Ascending aorta (tissue), 2 donors: ENCODE data around the gene DVL3. TPM values are rescaled to one million over a fixed set of nuclear protein-coding genes. Genes with fewer than 3 reads are reported as not detected.

Experiments used
- DNase-seq, 2 donors: peaks; one replicate each; pipeline ENCODE4 v3.0.0-alpha.2; 2019; ENCODE audit warnings: low spot score in 2 of 2
- H3K27ac ChIP-seq, 2 donors: fragments of 200-600 bp; sonication (generic); one replicate each; pipeline ENCODE4 v1.5.1; 2016 to 2017; ENCODE audit warnings: mild to moderate bottlenecking in 1 of 2
- H3K27me3 ChIP-seq: fragments of 200-600 bp; sonication (generic); one replicate; pipeline ENCODE4 v1.5.1; 2017
- H3K36me3 ChIP-seq, 2 donors: fragments of 200-600 bp; sonication (generic); one replicate each; pipeline ENCODE4 v1.5.1; 2016
- H3K4me1 ChIP-seq, 2 donors: fragments of 200-600 bp; sonication (generic); one replicate each; pipeline ENCODE4 v1.5.1; 2016 to 2017; ENCODE audit warnings: mild to moderate bottlenecking in 1 of 2
- H3K4me3 ChIP-seq, 2 donors: fragments of 200-600 bp; sonication (generic); one replicate each; pipeline ENCODE4 v1.5.1; 2016 to 2017; ENCODE audit warnings: mild to moderate bottlenecking in 1 of 2
- H3K9me3 ChIP-seq, 2 donors: fragments of 200-600 bp; sonication (generic); one replicate each; pipeline ENCODE4 v1.5.1; 2016
- CTCF ChIP-seq, 3 experiments: fragments of 200-600 bp in 2 of 3; fragments of 450-650 bp in 1 of 3; sonication (generic) in 2 of 3; IDR thresholded peaks; one replicate each; pipeline ENCODE4 v1.5.1; 2016 to 2019; ENCODE audit warnings: antibody characterized with exemption in 3 of 3, mild to moderate bottlenecking in 1 of 3, moderate library complexity in 1 of 3
- intact Hi-C: fragments of 100-400 bp; cut with DNase I; formaldehyde crosslinking; loops from one replicate; pipeline ENCODE4 v1.15.1; 2023
- total RNA-seq: library from RNA; depleted of rRNA; stranded (reverse); fragments of >200 nt; gene quantifications from one replicate; pipeline ENCODE4 v1.1.0, GENCODE V29; 2016

Gene DVL3
- total RNA-seq, 1 donor from 2014 or later, result 36.6 TPM

- no peak for DNase-seq
- no peaks in the 10 kb centered on the region for H3K4me1 ChIP-seq
Observed at GRCh38 chr3:184209146-184209923, 54.2 kb downstream of the DVL3 start.

GRCh38 chr3:184211297-184211696 lies 56.1 kb downstream of the DVL3 start:
- intact Hi-C loops, result no loop called here

More at GRCh38 chr3:184209146-184209923, 54.2 kb downstream of the DVL3 start:
- intact Hi-C loops, result no loop called here
- Histone ChIP-seq H3K36me3 (no peaks in the 10 kb centered on the region), H3K27me3 (no peaks in the 10 kb centered on the region), H3K9me3 (no peaks in the 10 kb centered on the region), H3K4me3 (no peak overlapping the region), H3K27ac (no peak overlapping the region)
- TF ChIP-seq CTCF (IDR thresholded peaks at IDR 0.05), result no peak

DNA sequence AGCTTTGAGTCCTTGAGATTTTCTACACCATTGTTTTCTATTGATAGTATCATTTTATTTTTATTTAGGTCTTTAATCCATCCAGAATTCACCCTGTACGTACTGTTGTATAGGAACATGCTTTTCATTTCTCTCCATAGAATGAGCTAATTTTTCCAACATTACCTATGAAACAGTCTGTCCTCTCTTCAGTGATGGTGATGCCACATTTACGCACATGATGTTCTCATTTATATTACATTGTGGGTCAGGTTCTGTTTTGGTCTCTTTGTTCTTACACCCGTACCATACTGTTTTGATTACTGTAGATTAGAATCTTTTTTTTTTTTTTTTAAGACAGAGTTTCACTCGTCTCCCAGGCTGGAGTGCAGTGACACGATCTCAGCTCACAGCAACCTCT lies 56.5 kb downstream of the DVL3 start:
- DNase-seq, result no peak
- intact Hi-C loops, result no loop called here
- no peaks in the 10 kb centered on the region for H3K9me3 ChIP-seq
- no peak for TF ChIP-seq CTCF (IDR thresholded peaks at IDR 0.05)
- H3K36me3 ChIP-seq, result no peaks in the 10 kb centered on the region
- no peak overlapping the region for H3K4me3 ChIP-seq
- peaks cover 3% of the 10 kb centered on the region for H3K27me3 ChIP-seq
- H3K4me1 ChIP-seq, result no peaks in the 10 kb centered on the region
- no peak overlapping the region for H3K27ac ChIP-seq

More at GRCh38 chr3:184211297-184211696, 56.1 kb downstream of the DVL3 start:
- Histone ChIP-seq H3K27ac (no peak overlapping the region), H3K36me3 (no peaks in the 10 kb centered on the region), H3K9me3 (no peaks in the 10 kb centered on the region), H3K27me3 (peaks cover 3% of the 10 kb centered on the region), H3K4me1 (no peaks in the 10 kb centered on the region), H3K4me3 (no peak overlapping the region)
- TF ChIP-seq CTCF (IDR thresholded peaks at IDR 0.05), result no peak
- no peak for DNase-seq

- intact Hi-C loops, result no loop called here
- H3K27me3 ChIP-seq, result peaks cover 3% of the 10 kb centered on the region
- TF ChIP-seq CTCF (IDR thresholded peaks at IDR 0.05), result no peak
- H3K9me3 ChIP-seq, result no peaks in the 10 kb centered on the region
- H3K27ac ChIP-seq, result no peak overlapping the region
- H3K36me3 ChIP-seq, result no peaks in the 10 kb centered on the region
- no peak for DNase-seq
- no peaks in the 10 kb centered on the region for H3K4me1 ChIP-seq
- no peak overlapping the region for H3K4me3 ChIP-seq
Observed at GRCh38 chr3:184218814-184219213, 63.6 kb downstream of the DVL3 start.

DNA sequence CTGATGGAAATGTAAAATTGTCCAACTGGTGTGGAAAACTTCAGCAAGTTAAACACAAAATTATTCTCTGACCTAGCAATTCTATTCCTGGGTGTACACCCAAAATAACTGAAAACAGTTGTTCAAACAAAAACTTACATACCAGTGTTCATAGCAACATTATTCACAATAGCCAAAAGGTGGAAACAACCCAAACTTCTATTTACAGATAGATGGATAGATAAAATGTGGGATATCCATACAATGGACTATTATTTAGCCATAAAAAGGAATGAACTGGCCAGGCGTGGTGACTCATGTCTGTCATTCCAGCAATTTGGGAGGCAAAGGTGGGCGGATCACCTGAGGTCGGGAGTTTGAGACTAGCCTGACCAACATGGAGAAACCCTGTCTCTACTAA lies 67.3 kb downstream of the DVL3 start:
- no peak for TF ChIP-seq CTCF (IDR thresholded peaks at IDR 0.05)
- intact Hi-C loops, result no loop called here
- Histone ChIP-seq H3K27ac (no peak overlapping the region), H3K36me3 (no peaks in the 10 kb centered on the region), H3K9me3 (no peaks in the 10 kb centered on the region), H3K4me3 (no peak overlapping the region), H3K4me1 (no peaks in the 10 kb centered on the region), H3K27me3 (no peaks in the 10 kb centered on the region)
- DNase-seq, result no peak

Other genes starting within 250 kb of the DVL3 start
- 16.2 TPM for gene ABCC5, start 137.5 kb upstream of the DVL3 start, total RNA-seq
- gene HTR3D, start 123.6 kb upstream of the DVL3 start, total RNA-seq, result not detected
- not detected for gene HTR3C, start 102.3 kb upstream of the DVL3 start, total RNA-seq
- gene HTR3E, start 58.3 kb upstream of the DVL3 start, total RNA-seq, result not detected
- gene EIF2B5, start 20.0 kb upstream of the DVL3 start, total RNA-seq, result 24.7 TPM
- gene AP2M1, start 19.5 kb downstream of the DVL3 start, total RNA-seq, result 101 TPM
- 93.3 TPM for gene ABCF3, start 30.8 kb downstream of the DVL3 start, total RNA-seq
- gene VWA5B2, start 74.2 kb downstream of the DVL3 start, total RNA-seq, result 0.32 TPM
- gene ALG3, start 93.6 kb downstream of the DVL3 start, total RNA-seq, result 167 TPM
- 4.8 TPM for gene EEF1AKMT4, start 94.3 kb downstream of the DVL3 start, total RNA-seq
- not detected for gene CAMK2N2, start 106.2 kb downstream of the DVL3 start, total RNA-seq
- not detected for gene ECE2, start 120.6 kb downstream of the DVL3 start, total RNA-seq
- gene PSMD2, start 143.9 kb downstream of the DVL3 start, total RNA-seq, result 151 TPM
- gene EIF4G1, start 159.2 kb downstream of the DVL3 start, total RNA-seq, result 192 TPM
- 47.7 TPM for gene FAM131A, start 182.2 kb downstream of the DVL3 start, total RNA-seq
- gene CLCN2, start 206.2 kb downstream of the DVL3 start, total RNA-seq, result 31.2 TPM
- gene POLR2H, start 206.3 kb downstream of the DVL3 start, total RNA-seq, result 26.0 TPM
- not detected for gene THPO, start 222.8 kb downstream of the DVL3 start, total RNA-seq
- gene CHRD, start 224.7 kb downstream of the DVL3 start, total RNA-seq, result 172 TPM